Tracheal epithelial cell (primary cell): Measurements from ENCODE around the gene WDR45B. TPM values are rescaled to one million over a fixed set of nuclear protein-coding genes. Genes with fewer than 3 reads are reported as not detected.

Source experiments
- total RNA-seq: library from RNA; depleted of rRNA; stranded (reverse); fragments of >200 nt; gene quantifications from 2 replicates; pipeline ENCODE4 v1.2.1, GENCODE V29; 2014

Gene WDR45B
- total RNA-seq = 77.4 and 105 TPM in 2 replicates

GRCh38 chr17:82648165-82648668 is at the start of gene WDR45B:
TSS of gene WDR45B (minus strand) at chr17:82648444. CDS start at chr17:82648340, 104 bp downstream.

Other genes with a start within 250 kb of the WDR45B start
- 8.2 and 10.0 TPM in 2 replicates for gene HEXD, start 230.1 kb downstream of the WDR45B start, total RNA-seq
- 29.2 and 34.5 TPM in 2 replicates for gene OGFOD3, start 229.9 kb downstream of the WDR45B start, total RNA-seq
- 47.7 and 54.1 TPM in 2 replicates for gene CYBC1, start 197.7 kb downstream of the WDR45B start, total RNA-seq
- gene NARF, start 189.7 kb downstream of the WDR45B start, total RNA-seq = 49.9 and 59.3 TPM in 2 replicates
- gene FOXK2, start 128.7 kb downstream of the WDR45B start, total RNA-seq = 44.1 and 52.1 TPM in 2 replicates
- gene RAB40B, start 50.3 kb upstream of the WDR45B start, total RNA-seq = 4.7 and 12.3 TPM in 2 replicates
- 8.4 and 20.2 TPM in 2 replicates for gene FN3KRP, start 68.3 kb upstream of the WDR45B start, total RNA-seq
- 4.3 and 6.6 TPM in 2 replicates for gene FN3K, start 87.2 kb upstream of the WDR45B start, total RNA-seq
- 21.2 and 32.8 TPM in 2 replicates for gene TBCD, start 103.6 kb upstream of the WDR45B start, total RNA-seq
- 9.2 and 10.2 TPM in 2 replicates for gene ZNF750, start 191.6 kb upstream of the WDR45B start, total RNA-seq